ENCODE data around the gene SLC9A9. TPM values are rescaled to one million over a fixed set of nuclear protein-coding genes. Genes with fewer than 3 reads are reported as not detected.

SLC9A9 gene
- total and polyA plus RNA-seq, 9 of the 15 experiments (the other 6 are each of a cell fraction or from before 2014, with no cell fraction given) = 0.03 to 0.13 TPM; not detected in 7

- TF ChIP-seq ZNF277 (CRISPR knock-in tag; IDR thresholded peaks at IDR 0.05; ENCODE audit: borderline replicate concordance) (no peak), CBX5 (IDR thresholded peaks at IDR 0.05; ENCODE audit: borderline replicate concordance, low read depth) (no peak), ASH1L (IDR thresholded peaks at IDR 0.05; ENCODE audit: borderline replicate concordance, low read depth, partially characterized antibody) (no peak), ZNF75A (CRISPR knock-in tag; IDR thresholded peaks at IDR 0.05) (no peak), TCF3 (CRISPR knock-in tag; IDR thresholded peaks at IDR 0.05) (no peak), HEY1 (CRISPR knock-in tag; IDR thresholded peaks at IDR 0.05; ENCODE audit: borderline replicate concordance) (no peak), RNF219 (CRISPR knock-in tag; IDR thresholded peaks at IDR 0.05) (no peak), ZNF785 (CRISPR knock-in tag; IDR thresholded peaks at IDR 0.05) (no peak), ZBTB9 (CRISPR knock-in tag; IDR thresholded peaks at IDR 0.05) (no peak)
These were observed 220.9 kb downstream of the SLC9A9 start (continued) for GRCh38 chr3:143627336-143627735.
